Heart right ventricle (tissue), 16 donors: ENCODE data around the gene LGALS7B. TPM values are rescaled to one million over a fixed set of nuclear protein-coding genes. Genes with fewer than 3 reads are reported as not detected.
"Not testable (repeated sequence)": the region's sequence is repeated elsewhere in the genome, so short reads cannot be mapped to it uniquely, and the experiment has no call there.

ENCODE experiments used
- ATAC-seq, 8 donors: fragments of 200-7000 bp; cut with Tn5 transposase; one replicate each; pipeline ENCODE4 v1.9.1; 2020; ENCODE audit warnings: mild to moderate bottlenecking in 8 of 8, moderate library complexity in 8 of 8, moderate number of reproducible peaks in 1 of 8
- DNase-seq, 2 donors: peaks; one replicate each; pipeline ENCODE4 v3.0.0-alpha.2; 2020
- H3K27ac ChIP-seq, 10 donors: fragments of 200-600 bp; sonication (generic) in 2 of 10; one replicate each; pipeline versions ENCODE4 v1.5.0 to v1.8.0; 2020 to 2022; ENCODE audit warnings: mild to moderate bottlenecking in 3 of 10
- H3K27me3 ChIP-seq, 7 donors: fragments of 200-600 bp; one replicate each; pipeline ENCODE4 v1.8.0; 2021 to 2022; ENCODE audit warnings: mild to moderate bottlenecking in 2 of 7
- H3K36me3 ChIP-seq, 9 donors: fragments of 200-600 bp; sonication (generic) in 1 of 9; one replicate each; pipeline versions ENCODE4 v1.5.0 to v1.8.0; 2020 to 2022; ENCODE audit warnings: mild to moderate bottlenecking in 2 of 9
- H3K4me1 ChIP-seq, 9 donors: fragments of 200-600 bp; sonication (generic) in 1 of 9; one replicate each; pipeline versions ENCODE4 v1.5.0 to v1.8.0; 2020 to 2022; ENCODE audit warnings: mild to moderate bottlenecking in 4 of 9
- H3K4me3 ChIP-seq, 10 donors: fragments of 200-600 bp; sonication (generic) in 2 of 10; one replicate each; pipeline versions ENCODE4 v1.5.0 to v1.8.0; 2020 to 2022; ENCODE audit warnings: mild to moderate bottlenecking in 7 of 10, moderate library complexity in 2 of 10
- H3K9me3 ChIP-seq, 11 donors: fragments of 200-600 bp in 10 of 11; sonication (generic) in 2 of 11; one replicate each; pipeline versions ENCODE4 v1.5.0 to v1.8.0; 2013 to 2022; ENCODE audit warnings: mild to moderate bottlenecking in 2 of 11, control low read depth in 1 of 11, moderate library complexity in 1 of 11
- WGBS, 2 donors: extraction: QIAGEN DNeasy Blood & Tissue Kit; methylation state at CpG; one replicate each; pipeline ENCODE4 v1.1.7; 2013; ENCODE audit warnings: inconsistent platforms in 1 of 2; 5-methylcytosine and 5-hydroxymethylcytosine counted together
- intact Hi-C, 10 donors: fragments of 100-400 bp; cut with DNase I; formaldehyde crosslinking; loops; one replicate each; pipeline versions ENCODE4 v1.11.1 to v1.14.2; 2022
- polyA plus RNA-seq, 2 donors: library from polyadenylated mRNA; stranded (reverse); fragments of 200-250 nt; gene quantifications; one replicate each; pipeline ENCODE4 v1.2.3, GENCODE V29; 2013
- total RNA-seq, 10 donors: library from RNA; stranded (reverse); fragmentation: NEBNext Ultra II Directional in 3 of 10; extraction: Animal tissue kit (Norgen Biotek cat#: 25700) in 3 of 10; gene quantifications; one replicate each; pipeline versions ENCODE4 v1.2.1 to v1.2.4, GENCODE V29; 2021 to 2023
- TF ChIP-seq, protein P1 (sequence below), 9 donors: fragments of 200-600 bp; sonication (generic) in 2 of 9; IDR thresholded peaks; one replicate each; pipeline versions ENCODE4 v1.5.0 to v1.8.0; 2021 to 2022; ENCODE audit warnings: antibody characterized with exemption in 9 of 9, mild to moderate bottlenecking in 5 of 9, moderate library complexity in 1 of 9
- donor health status: Arrhythmogenic right ventricular cardiomyopathy.
- donor health status: ischemic (EF 13 %, LVEDD 7.1; RV severe dilation, severe dysfunction).
- donor health status: healthy with polysubstance abuse.
- donor health status: DM: no; HTN: yes; CAD: no.
- donor health status: DM: no; HTN: no; CAD: no.
- donor health status: ischemic (EF 25% LVEDD 6.9; RV normal size, moderate dysfunction).
- donor health status: ischemic (EF 25% LVEDD 5.7; RV mildly dilated, moderate dysfunction).
- donor health status: healthy.
- donor health status: DM: yes; HTN: yes; CAD: no.
- donor health status: Ischemic cardiomyopathy.
- donor health status: ischemic (EF 35%, LVEDD 5.7; RV mildly dilated, moderate dysfunction).
- donor health status: nonischemic (EF 11% LVEDD 7.7; RV severe dilation, severe dysfunction).
- donor health status: DM: yes; HTN: yes; CAD: no.
- donor health status: PGD.
- donor health status: ischemic (EF 29% LVEDD 5.4; RV normal size, mild dysfunction).
- donor health status: nonischemic (EF 23%, LVEDD 6.1; RV moderate dilation, normal function).

LGALS7B gene
- total and polyA plus RNA-seq, 12 donors: 0.19 to 0.60 TPM; not detected in 10

GRCh38 chr19:38759590-38760003, 29.4 kb upstream of the LGALS7B start:
- no peaks in the 10 kb centered on the region for H3K36me3 ChIP-seq
- no peaks in the 10 kb centered on the region for H3K4me1 ChIP-seq
- H3K9me3 ChIP-seq: peaks cover 0 to 9% (median 0%) of the 10 kb centered on the region in 11 donors
- no peak for ATAC-seq
- TF ChIP-seq, protein P1, sequence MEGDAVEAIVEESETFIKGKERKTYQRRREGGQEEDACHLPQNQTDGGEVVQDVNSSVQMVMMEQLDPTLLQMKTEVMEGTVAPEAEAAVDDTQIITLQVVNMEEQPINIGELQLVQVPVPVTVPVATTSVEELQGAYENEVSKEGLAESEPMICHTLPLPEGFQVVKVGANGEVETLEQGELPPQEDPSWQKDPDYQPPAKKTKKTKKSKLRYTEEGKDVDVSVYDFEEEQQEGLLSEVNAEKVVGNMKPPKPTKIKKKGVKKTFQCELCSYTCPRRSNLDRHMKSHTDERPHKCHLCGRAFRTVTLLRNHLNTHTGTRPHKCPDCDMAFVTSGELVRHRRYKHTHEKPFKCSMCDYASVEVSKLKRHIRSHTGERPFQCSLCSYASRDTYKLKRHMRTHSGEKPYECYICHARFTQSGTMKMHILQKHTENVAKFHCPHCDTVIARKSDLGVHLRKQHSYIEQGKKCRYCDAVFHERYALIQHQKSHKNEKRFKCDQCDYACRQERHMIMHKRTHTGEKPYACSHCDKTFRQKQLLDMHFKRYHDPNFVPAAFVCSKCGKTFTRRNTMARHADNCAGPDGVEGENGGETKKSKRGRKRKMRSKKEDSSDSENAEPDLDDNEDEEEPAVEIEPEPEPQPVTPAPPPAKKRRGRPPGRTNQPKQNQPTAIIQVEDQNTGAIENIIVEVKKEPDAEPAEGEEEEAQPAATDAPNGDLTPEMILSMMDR (IDR thresholded peaks at IDR 0.05): no peak
- intact Hi-C loops: no loop called here
- H3K27ac ChIP-seq: no peak overlapping the region
- 68 to 80% methylated on average over 10 of the region's 10 CpGs for WGBS, 2 donors
- no peak overlapping the region for H3K4me3 ChIP-seq
- no peaks in the 10 kb centered on the region for H3K27me3 ChIP-seq
- no peak for DNase-seq

DNA sequence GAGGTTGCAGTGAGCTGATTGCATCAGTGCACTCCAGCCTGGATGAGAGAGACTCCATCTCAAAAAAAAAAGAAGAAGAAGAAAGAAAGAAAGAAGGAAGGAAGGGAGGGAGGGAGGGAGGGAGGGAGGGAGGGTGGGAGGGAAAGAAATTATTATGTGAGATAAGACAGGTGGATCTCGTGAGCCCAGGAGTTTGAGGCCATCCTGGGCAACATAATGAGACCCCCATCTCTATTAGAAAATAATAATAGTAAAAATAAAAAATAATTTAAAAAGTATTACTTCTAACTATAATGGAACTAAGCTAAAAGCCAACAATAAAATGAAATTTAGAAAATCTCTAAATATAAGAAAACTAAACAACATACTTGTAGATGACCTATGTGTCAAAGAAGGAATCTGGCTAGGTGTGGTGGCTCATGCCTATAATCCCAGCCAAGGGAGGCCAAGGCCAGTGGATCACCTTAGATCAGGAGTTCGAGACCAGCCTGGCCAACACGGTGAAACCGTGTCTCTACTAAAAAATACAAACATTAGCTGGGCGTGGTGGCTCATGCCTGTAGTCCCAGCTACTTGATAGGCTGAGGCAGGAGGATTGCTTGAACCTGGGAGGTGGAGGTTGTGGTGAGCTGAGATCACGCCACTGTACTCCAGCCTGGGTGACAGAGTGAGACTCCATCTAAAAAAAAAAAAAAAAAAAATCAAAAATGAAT, 28.0 kb upstream of the LGALS7B start:
- DNase-seq, H3K27me3 ChIP-seq, H3K36me3 ChIP-seq, ATAC-seq, H3K27ac ChIP-seq, intact Hi-C loops, H3K4me1 ChIP-seq, H3K9me3 ChIP-seq, H3K4me3 ChIP-seq: not testable (repeated sequence)
- WGBS, 2 donors: 85 to 88% methylated on average over 6 of the region's 6 CpGs

GRCh38 chr19:38761884-38762389, 27.1 kb upstream of the LGALS7B start:
- ATAC-seq, intact Hi-C loops, H3K36me3 ChIP-seq, H3K27ac ChIP-seq, DNase-seq, H3K9me3 ChIP-seq, H3K4me3 ChIP-seq, H3K4me1 ChIP-seq, H3K27me3 ChIP-seq: not testable (repeated sequence)
- WGBS, 2 donors: 92 to 96% methylated on average over 9 of the region's 9 CpGs

GRCh38 chr19:38763795-38764220, 25.2 kb upstream of the LGALS7B start:
- no peaks in the 10 kb centered on the region for H3K9me3 ChIP-seq
- H3K27me3 ChIP-seq: no peaks in the 10 kb centered on the region
- no peak for DNase-seq
- 94 to 95% methylated on average over 3 of the region's 3 CpGs for WGBS, 2 donors
- ATAC-seq: no peak
- H3K4me1 ChIP-seq: no peaks in the 10 kb centered on the region
- no peak overlapping the region for H3K27ac ChIP-seq
- no peak overlapping the region for H3K4me3 ChIP-seq
- intact Hi-C loops: no loop called here
- TF ChIP-seq, protein P1 (IDR thresholded peaks at IDR 0.05): no peak
- no peaks in the 10 kb centered on the region for H3K36me3 ChIP-seq

DNA sequence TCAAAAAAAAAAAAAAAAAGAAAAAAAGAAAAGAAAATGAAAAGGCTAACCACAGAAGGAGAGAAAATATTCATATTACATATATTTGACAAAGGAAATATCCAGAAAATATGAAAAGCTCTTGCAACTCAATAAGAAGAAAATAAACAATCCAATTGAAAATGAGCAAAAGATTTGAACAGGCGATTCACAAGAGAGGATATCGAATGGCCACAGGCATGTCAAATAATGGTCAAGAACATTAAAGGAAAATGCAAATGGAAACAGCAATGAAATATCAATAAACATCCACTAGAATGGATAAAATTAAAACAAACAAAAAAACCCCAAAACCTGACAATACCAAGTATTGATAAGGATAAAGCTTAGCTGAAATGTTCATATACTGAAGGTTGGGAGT, 23.8 kb upstream of the LGALS7B start:
- Histone ChIP-seq H3K27ac (no peak overlapping the region), H3K36me3 (no peaks in the 10 kb centered on the region), H3K27me3 (no peaks in the 10 kb centered on the region), H3K4me1 (peaks cover 0 to 12% (median 6%) of the 10 kb centered on the region in 9 donors), H3K9me3 (no peaks in the 10 kb centered on the region), H3K4me3 (no peak overlapping the region)
- intact Hi-C loops: loop anchor here in 1 of 10 donors (5.0 kb wide), 1 partner anchor 33 kb away; no protein-coding TSS in a partner anchor
- TF ChIP-seq, protein P1 (IDR thresholded peaks at IDR 0.05): no peak
- 95 to 99% methylated on average over 2 of the region's 2 CpGs for WGBS, 2 donors
- ATAC-seq: no peak
- no peak for DNase-seq
